A549 treated with dexamethasone at 1 μM for 4 hours (cell line): Measurements from ENCODE around the gene SOHLH1. TPM values are rescaled to one million over a fixed set of nuclear protein-coding genes. Genes with fewer than 3 reads are reported as not detected.

Source experiments
- total RNA-seq: library from RNA; stranded (reverse); fragments of 200-300 nt; extraction: Qiagen RNA extraction; gene quantifications from 5 replicates; pipeline ENCODE4 v1.2.3, GENCODE V29; 2022

The SOHLH1 gene
- 0.06 to 0.11 TPM in 2 of 5 replicates, not detected in the others for total RNA-seq

DNA sequence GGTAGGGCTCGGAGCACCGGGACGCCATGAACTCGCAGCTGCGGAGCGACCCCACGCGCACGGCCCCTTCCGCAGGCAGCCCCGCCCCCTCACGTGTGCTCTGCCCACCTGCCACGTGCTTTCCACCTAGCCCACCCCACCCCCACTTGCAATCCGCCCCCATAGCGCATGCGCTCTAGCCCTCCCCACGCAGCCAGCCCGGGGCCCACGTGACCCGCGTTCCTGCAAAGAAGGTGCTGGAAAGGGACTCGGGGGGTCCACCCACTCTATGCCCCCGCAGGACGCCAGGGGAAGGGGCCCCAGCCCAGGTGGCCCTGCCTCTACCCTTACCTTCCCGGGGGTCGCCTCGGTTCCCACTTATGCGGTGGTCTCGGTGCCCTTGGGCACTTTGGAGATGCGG is at the start of gene SOHLH1:
Gene SOHLH1, minus strand, starts transcription at position 42 of the 400 bp plus-strand sequence. Its CDS starts 14 bp downstream, at position 28.

DNA sequence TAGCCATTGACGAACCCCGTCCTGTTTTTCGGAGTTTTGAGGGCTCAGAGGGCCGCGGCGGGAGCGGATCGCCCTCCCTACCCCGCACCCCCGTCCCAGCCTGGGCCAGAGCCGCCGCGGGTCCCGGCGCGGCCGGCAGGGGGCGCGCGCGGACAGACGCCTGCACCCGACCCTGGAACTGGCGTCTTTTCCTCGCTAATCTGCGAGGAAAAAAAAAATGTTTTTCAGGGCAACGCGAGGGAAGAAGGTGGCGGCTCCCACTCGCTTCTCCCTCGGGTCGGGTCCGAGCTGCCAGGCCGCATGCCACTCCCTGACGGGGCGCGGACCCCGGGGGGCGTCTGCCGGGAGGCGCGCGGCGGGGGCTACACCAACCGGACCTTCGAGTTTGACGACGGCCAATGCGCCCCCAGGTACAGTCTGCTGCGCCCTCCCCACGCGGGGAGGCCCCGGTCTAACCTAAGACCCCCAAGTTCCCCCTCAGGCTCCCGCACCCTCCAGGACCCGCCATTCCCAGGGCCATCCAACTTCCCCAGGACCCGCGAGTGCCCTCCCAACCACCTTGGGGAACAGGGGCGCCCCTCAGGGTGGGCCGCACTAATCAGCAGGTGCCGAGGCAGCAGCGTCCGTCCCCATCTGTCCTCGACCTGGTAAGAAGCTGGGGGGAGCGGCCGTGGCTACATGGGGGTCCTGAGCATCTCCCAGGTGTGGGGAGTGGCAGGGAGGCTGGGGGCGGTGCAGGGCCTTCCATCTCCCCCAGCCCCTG is 2.9 kb upstream of the SOHLH1 start, which contains the start of gene KCNT1:
Gene KCNT1, plus strand, starts transcription at position 227 of the 763 bp plus-strand sequence. Its CDS starts 74 bp downstream, at position 301.

DNA sequence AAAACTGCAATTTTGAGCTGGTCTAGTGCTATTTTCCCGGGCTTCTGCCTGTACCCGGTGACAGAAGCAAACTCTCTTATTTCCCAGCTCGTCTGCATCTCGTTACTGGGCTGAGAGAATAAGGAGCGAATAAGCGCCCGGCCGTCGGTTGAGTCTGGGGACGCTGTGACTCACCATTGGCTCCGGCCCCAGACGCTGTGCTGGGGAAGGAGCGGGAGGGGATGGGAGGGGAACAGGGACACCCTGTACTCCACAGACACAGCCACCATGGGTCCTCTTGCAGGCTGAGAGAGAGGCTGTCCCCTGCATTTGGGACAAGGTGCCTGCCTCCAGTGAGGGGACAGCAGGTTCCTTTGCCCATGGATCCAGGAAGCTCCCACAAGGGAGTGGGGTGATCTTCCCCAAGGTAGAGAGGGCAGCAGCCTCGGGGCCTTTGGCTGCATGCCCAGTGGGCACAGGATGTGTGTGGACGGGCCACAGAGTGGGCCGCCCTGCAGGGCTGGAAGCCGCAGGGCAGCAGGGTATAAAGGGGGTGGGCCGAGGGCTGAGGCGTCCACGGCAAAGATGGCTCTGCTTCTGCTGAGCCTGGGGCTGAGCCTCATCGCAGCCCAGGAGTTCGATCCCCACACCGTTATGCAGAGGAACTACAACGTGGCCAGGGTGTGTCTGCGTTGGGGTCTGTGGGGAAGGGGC is 36.4 kb downstream of the SOHLH1 start, which contains the start of gene LCN9:
Gene LCN9, plus strand, starts transcription at position 552 of the 693 bp plus-strand sequence. Its CDS starts 13 bp downstream, at position 565.

Other genes starting within 250 kb of the SOHLH1 start
- 12.8 to 20.9 TPM (median 19.4 TPM) in 5 replicates for gene PPP1R26, start 219.7 kb downstream of the SOHLH1 start, total RNA-seq
- gene MRPS2, start 198.8 kb downstream of the SOHLH1 start, total RNA-seq = 102 to 135 TPM (median 127 TPM) in 5 replicates
- 0.14 to 0.30 TPM (median 0.21 TPM) in 4 of 5 replicates, not detected in the other for gene LCN1, start 178.0 kb downstream of the SOHLH1 start, total RNA-seq
- gene OBP2A, start 153.4 kb downstream of the SOHLH1 start, total RNA-seq = not detected in 5 replicates
- gene PAEP, start 137.7 kb downstream of the SOHLH1 start, total RNA-seq = 0.14 to 0.45 TPM (median 0.36 TPM) in 5 replicates
- not detected in 5 replicates for gene GLT6D1, start 59.9 kb downstream of the SOHLH1 start, total RNA-seq
- gene LCN9, start 36.2 kb downstream of the SOHLH1 start, total RNA-seq = 0.14 to 0.30 TPM (median 0.22 TPM) in 3 of 5 replicates, not detected in the others
- 0.07 TPM in 1 of 5 replicates, not detected in the others for gene KCNT1, start 2.7 kb upstream of the SOHLH1 start, total RNA-seq
- gene CAMSAP1, start 208.1 kb upstream of the SOHLH1 start, total RNA-seq = 18.6 to 26.3 TPM (median 25.9 TPM) in 5 replicates